GM23338 (cell line): ENCODE data around the gene WFDC11. TPM values are rescaled to one million over a fixed set of nuclear protein-coding genes. Genes with fewer than 3 reads are reported as not detected.

Source experiments
- ATAC-seq: fragments of 200-7000 bp; cut with Tn5 transposase; 3 replicates; pipeline ENCODE4 v1.9.1; 2020
- DNase-seq: peaks from one replicate; pipeline ENCODE4 v3.0.0-alpha.2; 2015; ENCODE audit warnings: low spot score
- H2AFZ ChIP-seq: fragments of 200-600 bp; sonication (generic); 2 replicates; pipeline ENCODE4 v1.8.0; 2016; ENCODE audit warnings: antibody characterized with exemption, mild to moderate bottlenecking, moderate library complexity
- H3F3A ChIP-seq: fragments of 200-600 bp; sonication (generic); replicated peaks from 2 replicates; pipeline ENCODE4 v1.8.0; 2017; ENCODE audit warnings: antibody characterized with exemption, mixed run types, low read depth
- H3K27ac ChIP-seq: fragments of 200-600 bp; sonication (generic); 2 replicates; pipeline ENCODE4 v1.6.1; 2016; ENCODE audit warnings: low read depth
- H3K27me3 ChIP-seq: fragments of 200-600 bp; sonication (generic); 2 replicates; pipeline ENCODE4 v1.8.0; 2016; ENCODE audit warnings: mild to moderate bottlenecking, mixed run types, moderate library complexity; ENCODE audit not compliant: insufficient read depth
- H3K36me3 ChIP-seq: fragments of 200-600 bp; sonication (generic); 2 replicates; pipeline ENCODE4 v1.8.0; 2016; ENCODE audit warnings: mild to moderate bottlenecking; ENCODE audit not compliant: insufficient read depth
- H3K4me1 ChIP-seq: fragments of 200-600 bp; sonication (generic); 2 replicates; pipeline ENCODE4 v1.8.0; 2016; ENCODE audit warnings: mild to moderate bottlenecking, moderate library complexity; ENCODE audit not compliant: insufficient read depth
- H3K4me2 ChIP-seq: fragments of 200-600 bp; sonication (generic); 2 replicates; pipeline ENCODE4 v1.7.1; 2017; ENCODE audit warnings: mixed run types
- H3K4me3 ChIP-seq: fragments of 200-600 bp; sonication (generic); 2 replicates; pipeline ENCODE4 v1.6.1; 2016; ENCODE audit warnings: mixed run types
- H3K79me2 ChIP-seq: fragments of 200-600 bp; sonication (generic); replicated peaks from 2 replicates; pipeline ENCODE4 v1.8.0; 2017; ENCODE audit warnings: mild to moderate bottlenecking; ENCODE audit not compliant: insufficient read depth
- H3K9me2 ChIP-seq: fragments of 200-600 bp; sonication (generic); 2 replicates; pipeline ENCODE4 v1.8.0; 2017; ENCODE audit not compliant: insufficient read depth
- H4K20me1 ChIP-seq: fragments of 200-600 bp; sonication (generic); replicated peaks from 2 replicates; pipeline ENCODE4 v1.8.0; 2017; ENCODE audit warnings: mild to moderate bottlenecking; ENCODE audit not compliant: insufficient read depth
- H3K27ac Mint-ChIP-seq: 2 replicates; pipeline ENCODE4 v1.8.0; 2020; ENCODE audit warnings: inconsistent platforms, mild to moderate bottlenecking, moderate library complexity, mixed read lengths
- H3K27me3 Mint-ChIP-seq: 3 replicates; pipeline ENCODE4 v1.8.0; 2022; ENCODE audit warnings: low read depth, mild to moderate bottlenecking, moderate library complexity, mixed read lengths, inconsistent platforms; ENCODE audit not compliant: insufficient read depth, poor library complexity
- H3K36me3 Mint-ChIP-seq: 3 replicates; pipeline ENCODE4 v1.8.0; 2021; ENCODE audit warnings: low read depth, mild to moderate bottlenecking, inconsistent platforms, moderate library complexity, mixed read lengths
- H3K4me1 Mint-ChIP-seq: 3 replicates; pipeline ENCODE4 v1.8.0; 2020; ENCODE audit warnings: mild to moderate bottlenecking, inconsistent platforms, mixed read lengths
- H3K4me3 Mint-ChIP-seq: 3 replicates; pipeline ENCODE4 v1.8.0; 2021; ENCODE audit warnings: moderate library complexity, mild to moderate bottlenecking, inconsistent platforms, mixed read lengths
- H3K9me3 Mint-ChIP-seq: 3 replicates; pipeline ENCODE4 v1.8.0; 2020; ENCODE audit warnings: moderate library complexity, mild to moderate bottlenecking, inconsistent platforms, mixed read lengths
- CTCF ChIP-seq, 2 experiments: fragments of 200-600 bp in 1 of 2; sonication (generic) in 1 of 2; conservative IDR thresholded peaks; 2 replicates each; pipeline versions ENCODE4 v1.5.1 to v1.6.1; 2016 to 2017; ENCODE audit warnings: antibody characterized with exemption in 2 of 2, low read depth in 2 of 2, mild to moderate bottlenecking in 2 of 2, moderate library complexity in 1 of 2
- ETS1 ChIP-seq: IDR thresholded peaks from 2 replicates; pipeline ENCODE4 v1.6.1; 2016; ENCODE audit warnings: antibody characterized with exemption
- EZH2phosphoT487 ChIP-seq: fragments of 200-600 bp; sonication (generic); IDR thresholded peaks from one replicate; pipeline ENCODE4 v1.8.1; 2018; ENCODE audit warnings: antibody characterized with exemption; ENCODE audit not compliant: unreplicated experiment
- POLR2AphosphoS5 ChIP-seq: IDR thresholded peaks from 2 replicates; pipeline ENCODE4 v1.6.1; 2016; ENCODE audit warnings: antibody characterized with exemption, low read depth
- REST ChIP-seq: IDR thresholded peaks from one replicate; pipeline ENCODE4 v1.6.1; 2018; ENCODE audit warnings: antibody characterized with exemption; ENCODE audit not compliant: unreplicated experiment
- ZNF114 ChIP-seq: fragments of 250-450 bp; sonication (Bioruptor Pico); IDR thresholded peaks from 2 replicates; pipeline ENCODE4 v1.5.0; 2020; ENCODE audit warnings: mild to moderate bottlenecking, moderate library complexity
- ZNF462 ChIP-seq: fragments of 250-450 bp; sonication (Bioruptor Pico); IDR thresholded peaks from 2 replicates; pipeline ENCODE4 v1.5.0; 2020; ENCODE audit warnings: mild to moderate bottlenecking, moderate library complexity
- polyA plus RNA-seq: library from polyadenylated mRNA; unstranded; fragments of >200 nt; fragmentation: Nextera tagmentation; extraction: Ambion mirVana; gene quantifications from 2 replicates; pipeline ENCODE4 v1.2.1, GENCODE V29; 2016
- total RNA-seq: library from RNA; depleted of rRNA; stranded (reverse); fragments of >200 nt; shearing (Covaris generic); gene quantifications from 2 replicates; pipeline ENCODE4 v1.2.3, GENCODE V29; 2014

Gene WFDC11
- total and polyA plus RNA-seq, 2 experiments from 2014 or later = not detected

- Mint-ChIP-seq H3K4me3 (no peak overlapping the region), H3K27me3 (peaks cover 14% of the 10 kb centered on the region), H3K36me3 (peaks cover 2% of the 10 kb centered on the region), H3K4me1 (no peaks in the 10 kb centered on the region; the same call in 2 of the 3 replicates), H3K9me3 (peaks cover 14% of the 10 kb centered on the region), H3K27ac (no peak overlapping the region)
- H3K27me3 ChIP-seq = no peaks in the 10 kb centered on the region
- H3K4me3 ChIP-seq = no peak overlapping the region
- peaks cover 20% of the 10 kb centered on the region for H3K9me2 ChIP-seq
- no peak overlapping the region for H3K4me2 ChIP-seq
- no peak overlapping the region for H3K27ac ChIP-seq
- no peaks in the 10 kb centered on the region for H3K79me2 ChIP-seq
- no peaks in the 10 kb centered on the region for H3K4me1 ChIP-seq
- DNase-seq (peak; percentile 68), ATAC-seq (peak; percentile 99)
- TF ChIP-seq CTCF (conservative IDR thresholded peaks at IDR 0.05; ENCODE audit: low read depth in 2 of 2) = peak; percentile 46 to 56
- no peak for TF ChIP-seq ZNF114 (CRISPR knock-in tag)
- TF ChIP-seq EZH2phosphoT487 = no peak
- TF ChIP-seq POLR2AphosphoS5 = no peak
- TF ChIP-seq ZNF462 (CRISPR knock-in tag) = peak; percentile 96
- no peak for TF ChIP-seq REST
- no peak for TF ChIP-seq ETS1
- no peaks in the 10 kb centered on the region for H3K36me3 ChIP-seq
- 0 out of 2 replicates have a peak overlapping the region, but pooled peaks have one; percentile 43 for H2AFZ ChIP-seq
- no peaks in the 10 kb centered on the region for H4K20me1 ChIP-seq
- H3F3A ChIP-seq = no peaks in the 10 kb centered on the region
Measured at GRCh38 chr20:45685896-45686295, 15.9 kb upstream of the WFDC11 start.
